Upper lobe of right lung (tissue), 1 donor: ENCODE results near the gene FHAD1. TPM values are rescaled to one million over a fixed set of nuclear protein-coding genes. Genes with fewer than 3 reads are reported as not detected.

ENCODE experiments used
- ATAC-seq: fragments of 200-7000 bp; cut with Tn5 transposase; one replicate; pipeline ENCODE4 v1.9.1; 2020; ENCODE audit warnings: mild to moderate bottlenecking, moderate library complexity
- DNase-seq: peaks from one replicate; pipeline ENCODE4 v3.0.0-alpha.2; 2020
- H3K27ac ChIP-seq: fragments of 200-600 bp; one replicate; pipeline ENCODE4 v1.8.0; 2022
- H3K27me3 ChIP-seq: fragments of 200-600 bp; one replicate; pipeline ENCODE4 v1.8.0; 2022; ENCODE audit warnings: mild to moderate bottlenecking
- H3K36me3 ChIP-seq: fragments of 200-600 bp; one replicate; pipeline ENCODE4 v1.8.0; 2022
- H3K4me1 ChIP-seq: fragments of 200-600 bp; one replicate; pipeline ENCODE4 v1.8.0; 2022
- H3K4me3 ChIP-seq: fragments of 200-600 bp; one replicate; pipeline ENCODE4 v1.8.0; 2022; ENCODE audit warnings: mild to moderate bottlenecking
- H3K9me3 ChIP-seq: fragments of 200-600 bp; one replicate; pipeline ENCODE4 v1.8.0; 2022
- intact Hi-C: fragments of 100-400 bp; cut with DNase I; formaldehyde crosslinking; loops from one replicate; pipeline ENCODE4 v1.11.0; 2022
- total RNA-seq: library from RNA; stranded (reverse); fragmentation: NEBNext Ultra II Directional; extraction: Animal tissue kit (Norgen Biotek cat#: 25700); gene quantifications from one replicate; pipeline ENCODE4 v1.2.1, GENCODE V29; 2021
- TF ChIP-seq, protein P1 (sequence below): fragments of 200-600 bp; IDR thresholded peaks from one replicate; pipeline ENCODE4 v1.8.0; 2022; ENCODE audit warnings: antibody characterized with exemption
- donor health status: DM: no; HTN: yes; CAD: no; lungs with severe emphysema.

FHAD1 gene
- total RNA-seq, 1 donor from 2014 or later = 2.4 TPM

DNA sequence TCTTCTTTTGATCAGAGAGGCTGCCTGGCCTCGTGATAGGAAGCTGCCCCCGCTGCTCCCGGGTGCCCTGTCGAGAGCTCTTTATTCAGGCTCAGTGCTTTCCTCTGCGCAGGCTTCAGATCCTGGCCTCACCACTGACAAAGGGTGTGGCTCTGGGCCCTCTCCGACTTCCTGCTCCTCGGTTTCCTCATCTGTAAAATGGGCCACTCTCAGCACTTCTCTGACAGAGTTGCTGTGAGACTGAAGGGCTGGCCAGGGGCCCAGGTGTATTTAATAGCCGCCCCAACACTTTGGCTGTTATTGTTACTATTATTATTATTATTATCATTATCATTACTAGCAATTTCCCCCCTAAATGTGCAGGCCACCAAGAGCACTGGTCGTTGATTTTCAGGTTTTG lies 101.6 kb downstream of the FHAD1 start:
- H3K36me3 ChIP-seq = no peaks in the 10 kb centered on the region
- H3K4me3 ChIP-seq = no peak overlapping the region
- no peaks in the 10 kb centered on the region for H3K9me3 ChIP-seq
- H3K27ac ChIP-seq = no peak overlapping the region
- H3K27me3 ChIP-seq = no peaks in the 10 kb centered on the region
- ATAC-seq = no peak
- intact Hi-C loops = no loop called here
- TF ChIP-seq, protein P1, sequence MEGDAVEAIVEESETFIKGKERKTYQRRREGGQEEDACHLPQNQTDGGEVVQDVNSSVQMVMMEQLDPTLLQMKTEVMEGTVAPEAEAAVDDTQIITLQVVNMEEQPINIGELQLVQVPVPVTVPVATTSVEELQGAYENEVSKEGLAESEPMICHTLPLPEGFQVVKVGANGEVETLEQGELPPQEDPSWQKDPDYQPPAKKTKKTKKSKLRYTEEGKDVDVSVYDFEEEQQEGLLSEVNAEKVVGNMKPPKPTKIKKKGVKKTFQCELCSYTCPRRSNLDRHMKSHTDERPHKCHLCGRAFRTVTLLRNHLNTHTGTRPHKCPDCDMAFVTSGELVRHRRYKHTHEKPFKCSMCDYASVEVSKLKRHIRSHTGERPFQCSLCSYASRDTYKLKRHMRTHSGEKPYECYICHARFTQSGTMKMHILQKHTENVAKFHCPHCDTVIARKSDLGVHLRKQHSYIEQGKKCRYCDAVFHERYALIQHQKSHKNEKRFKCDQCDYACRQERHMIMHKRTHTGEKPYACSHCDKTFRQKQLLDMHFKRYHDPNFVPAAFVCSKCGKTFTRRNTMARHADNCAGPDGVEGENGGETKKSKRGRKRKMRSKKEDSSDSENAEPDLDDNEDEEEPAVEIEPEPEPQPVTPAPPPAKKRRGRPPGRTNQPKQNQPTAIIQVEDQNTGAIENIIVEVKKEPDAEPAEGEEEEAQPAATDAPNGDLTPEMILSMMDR = no peak
- H3K4me1 ChIP-seq = peaks cover 11% of the 10 kb centered on the region
- no peak for DNase-seq

DNA sequence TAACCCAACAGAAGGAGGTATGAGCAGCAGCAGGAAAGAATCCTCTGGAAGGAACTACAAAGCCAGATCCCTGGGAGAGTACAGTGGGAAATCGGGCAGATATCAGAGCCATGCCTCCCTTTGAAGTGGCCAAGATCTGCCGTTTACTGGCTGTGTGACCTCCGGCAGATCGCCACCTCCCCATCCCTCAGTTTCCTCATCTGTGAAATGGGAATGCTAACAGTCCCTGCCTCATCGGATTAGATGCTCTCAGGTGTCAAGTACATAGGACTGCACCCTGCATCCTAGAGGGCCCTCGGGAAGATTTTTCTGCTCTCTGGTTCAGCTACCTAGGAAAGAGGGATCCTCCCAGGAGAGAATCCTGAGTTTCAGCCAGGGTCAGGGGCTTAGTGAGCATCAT lies 102.1 kb downstream of the FHAD1 start:
- Histone ChIP-seq H3K27ac (no peak overlapping the region), H3K4me3 (no peak overlapping the region), H3K36me3 (no peaks in the 10 kb centered on the region), H3K9me3 (no peaks in the 10 kb centered on the region), H3K27me3 (no peaks in the 10 kb centered on the region), H3K4me1 (peaks cover 11% of the 10 kb centered on the region)
- ATAC-seq (no peak), DNase-seq (no peak)
- TF ChIP-seq, protein P1 = no peak
- intact Hi-C loops = no loop called here

DNA sequence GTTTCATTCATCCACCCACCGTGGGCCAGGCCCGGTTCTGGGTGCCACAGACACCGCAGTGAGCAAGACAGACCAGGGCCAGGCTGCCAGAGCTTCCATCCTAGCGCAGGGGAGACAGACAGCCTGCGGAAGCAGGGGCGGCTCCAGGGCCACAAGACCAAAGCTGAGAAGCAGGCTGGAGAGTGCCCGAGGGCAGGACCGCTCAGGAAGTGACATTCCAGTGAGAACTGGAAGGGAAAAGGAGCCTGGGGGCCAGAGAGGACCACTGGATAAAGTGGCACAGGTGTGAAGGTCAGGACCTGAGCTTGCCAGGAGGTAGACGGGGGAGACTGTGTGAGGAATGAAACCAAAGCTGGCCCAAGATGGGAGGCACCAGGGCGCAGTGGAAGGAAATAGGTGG lies 103.1 kb downstream of the FHAD1 start:
- Histone ChIP-seq H3K27ac (no peak overlapping the region), H3K4me3 (no peak overlapping the region), H3K9me3 (no peaks in the 10 kb centered on the region), H3K27me3 (no peaks in the 10 kb centered on the region), H3K36me3 (no peaks in the 10 kb centered on the region), H3K4me1 (peaks cover 11% of the 10 kb centered on the region)
- DNase-seq (no peak), ATAC-seq (no peak)
- intact Hi-C loops = no loop called here
- TF ChIP-seq, protein P1 = no peak

DNA sequence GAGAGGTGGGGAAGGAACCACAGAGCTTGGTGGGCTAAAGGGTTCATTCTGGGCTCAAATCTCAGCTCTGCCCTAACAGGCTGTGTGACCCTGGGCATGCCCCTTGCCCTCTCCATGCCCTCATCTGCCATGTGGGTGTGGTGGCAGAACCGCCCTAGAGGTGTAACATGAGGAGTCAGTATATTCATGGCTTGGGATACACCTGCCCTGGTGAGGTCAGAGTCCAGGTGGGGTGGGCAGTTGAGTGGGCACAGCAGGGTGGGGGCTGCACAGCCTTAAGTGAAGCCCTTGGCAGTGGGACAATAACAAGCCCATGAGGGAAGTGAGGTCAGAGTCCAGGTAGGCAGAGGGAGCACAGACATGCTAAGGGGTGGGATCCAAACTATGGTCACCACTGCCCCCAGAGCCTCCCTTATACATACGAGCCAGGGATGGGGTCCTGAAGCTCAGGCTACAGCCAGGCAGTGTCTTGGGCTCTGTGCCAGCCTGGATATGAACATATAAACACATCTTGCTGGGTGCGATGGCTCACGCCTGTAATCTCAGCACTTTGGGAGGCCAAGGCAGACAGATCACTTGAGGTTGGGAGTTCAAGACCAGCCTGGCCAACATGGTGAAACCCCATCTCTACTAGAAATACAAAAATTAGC lies 103.7 kb downstream of the FHAD1 start:
- no peak for ATAC-seq
- no peak overlapping the region for H3K27ac ChIP-seq

DNA sequence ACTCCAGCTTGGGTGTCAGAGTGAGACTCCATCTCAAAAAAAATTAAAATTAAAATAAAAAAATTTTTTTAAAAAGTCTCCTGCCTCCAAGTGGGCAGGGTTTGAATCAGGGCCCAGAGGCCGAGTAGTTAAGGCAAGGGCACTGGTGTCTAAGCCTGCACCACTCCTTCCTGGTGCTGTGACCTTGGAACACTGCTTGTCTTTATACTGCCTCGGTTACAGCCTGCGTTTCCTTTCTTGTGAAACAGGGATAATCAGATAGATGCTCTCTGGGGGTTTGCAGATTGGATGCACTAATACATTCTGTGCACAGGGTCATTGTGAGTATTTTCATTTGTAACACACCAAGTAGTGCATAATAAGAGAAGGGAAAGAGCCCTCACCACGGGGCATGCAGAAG lies 104.3 kb downstream of the FHAD1 start:
- Histone ChIP-seq H3K4me1 (peaks cover 9% of the 10 kb centered on the region), H3K36me3 (no peaks in the 10 kb centered on the region), H3K4me3 (no peak overlapping the region), H3K9me3 (no peaks in the 10 kb centered on the region), H3K27me3 (no peaks in the 10 kb centered on the region), H3K27ac (no peak overlapping the region)
- TF ChIP-seq, protein P1 = no peak
- ATAC-seq (no peak), DNase-seq (no peak)
- intact Hi-C loops = no loop called here

More for the DNA sequence above, 103.7 kb downstream of the FHAD1 start:
- Histone ChIP-seq H3K36me3 (no peaks in the 10 kb centered on the region), H3K4me3 (no peak overlapping the region), H3K9me3 (no peaks in the 10 kb centered on the region), H3K4me1 (peaks cover 11% of the 10 kb centered on the region), H3K27me3 (no peaks in the 10 kb centered on the region)
- TF ChIP-seq, protein P1 = no peak
- intact Hi-C loops = no loop called here
- DNase-seq = no peak
